ENCODE results near the gene ACVRL1. TPM values are rescaled to one million over a fixed set of nuclear protein-coding genes. Genes with fewer than 3 reads are reported as not detected.

The ACVRL1 gene
- total and polyA plus RNA-seq, 5 donors, result 18.7 to 38.8 (median 28.4) TPM

- no peak for DNase-seq
- Histone ChIP-seq H3K4me3 (ENCODE audit: low read length) (no peak overlapping the region), H3K27ac (ENCODE audit: low read length) (no peak overlapping the region), H3K27me3 (ENCODE audit: control insufficient read depth, insufficient read depth) (no peaks in the 10 kb centered on the region), H3K4me1 (ENCODE audit: control insufficient read depth, insufficient read depth, low read length) (peaks cover 12% of the 10 kb centered on the region), H3K9me3 (ENCODE audit: control insufficient read depth, low read length) (no peaks in the 10 kb centered on the region)
- 83% methylated on average over 13 of the region's 13 CpGs for WGBS
- intact Hi-C loops (cut with DNase I), result no loop called here
- ATAC-seq, result no peak
Observed at GRCh38 chr12:51970904-51971646, 63.8 kb downstream of the ACVRL1 start.

GRCh38 chr12:51971679-51972421 lies 64.5 kb downstream of the ACVRL1 start:
- no peaks in the 10 kb centered on the region for H3K27me3 ChIP-seq (ENCODE audit: control insufficient read depth, insufficient read depth)
- no peak for ATAC-seq
- no peak for DNase-seq
- H3K4me1 ChIP-seq (ENCODE audit: control insufficient read depth, insufficient read depth, low read length), result peaks cover 12% of the 10 kb centered on the region
- no peak overlapping the region for H3K27ac ChIP-seq (ENCODE audit: low read length)
- no peaks in the 10 kb centered on the region for H3K9me3 ChIP-seq (ENCODE audit: control insufficient read depth, low read length)
- WGBS, result 65% methylated on average over 4 of the region's 4 CpGs
- intact Hi-C loops (cut with DNase I), result no loop called here
- H3K4me3 ChIP-seq (ENCODE audit: low read length), result no peak overlapping the region

DNA sequence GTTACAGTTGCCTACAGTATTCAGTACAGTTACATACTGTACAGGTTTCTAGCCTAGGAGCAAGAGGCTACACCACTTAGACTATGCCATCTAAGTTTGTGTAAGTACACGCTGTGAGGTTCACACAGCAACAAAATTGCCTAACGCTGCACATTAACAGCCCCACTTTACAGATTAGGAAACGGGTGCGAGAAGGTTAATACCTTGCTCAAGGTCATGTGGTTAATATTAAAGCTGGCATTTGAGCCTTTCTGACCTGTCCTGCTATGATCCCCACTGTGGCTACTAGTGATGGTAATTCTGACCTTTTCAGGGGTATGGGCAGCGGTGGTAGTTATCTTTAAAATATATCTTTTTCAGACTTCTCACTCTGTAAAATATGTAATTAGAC lies 65.1 kb downstream of the ACVRL1 start:
- Histone ChIP-seq H3K27me3 (ENCODE audit: control insufficient read depth, insufficient read depth) (no peaks in the 10 kb centered on the region), H3K27ac (ENCODE audit: low read length) (peak overlapping the region; percentile 8), H3K4me1 (ENCODE audit: control insufficient read depth, insufficient read depth, low read length) (peaks cover 12% of the 10 kb centered on the region), H3K4me3 (ENCODE audit: low read length) (no peak overlapping the region), H3K9me3 (ENCODE audit: control insufficient read depth, low read length) (no peaks in the 10 kb centered on the region)
- DNase-seq (no peak), ATAC-seq (peak in 1 of 2 donors; percentile 3)
- WGBS, result 71% methylated on average over 5 of the region's 5 CpGs
- intact Hi-C loops (cut with DNase I), result no loop called here

DNA sequence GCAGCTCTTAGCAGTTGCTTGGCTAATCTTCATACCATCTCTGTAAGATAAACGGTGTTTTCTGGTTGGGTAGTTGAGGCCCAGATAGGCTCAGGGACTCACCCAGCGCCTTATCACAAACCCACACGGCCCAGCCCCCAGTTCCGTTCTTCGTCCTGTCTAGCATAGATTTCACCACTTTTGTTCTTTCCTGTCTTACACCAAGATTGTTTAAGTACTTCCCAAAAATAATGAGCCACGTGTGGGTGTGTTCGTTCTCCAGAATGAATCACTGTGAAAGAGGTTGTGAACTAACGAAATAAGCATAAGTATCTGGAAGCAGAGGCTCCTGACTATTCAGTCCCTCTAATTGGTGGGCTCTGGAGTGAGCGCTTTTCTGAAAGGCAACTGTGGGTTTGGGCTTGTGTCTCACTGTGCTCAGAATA lies 65.6 kb downstream of the ACVRL1 start:
- intact Hi-C loops (cut with DNase I), result no loop called here
- Histone ChIP-seq H3K27ac (ENCODE audit: low read length) (peak overlapping the region; percentile 59), H3K4me3 (ENCODE audit: low read length) (no peak overlapping the region), H3K4me1 (ENCODE audit: control insufficient read depth, insufficient read depth, low read length) (peaks cover 12% of the 10 kb centered on the region), H3K27me3 (ENCODE audit: control insufficient read depth, insufficient read depth) (no peaks in the 10 kb centered on the region), H3K9me3 (ENCODE audit: control insufficient read depth, low read length) (no peaks in the 10 kb centered on the region)
- DNase-seq (peak; percentile 49 to 79 (median 64)), ATAC-seq (peak; percentile 52 to 77)
- 25% methylated on average over 9 of the region's 9 CpGs for WGBS

Other genes starting within 250 kb of the ACVRL1 start
- gene FIGNL2, start 58.8 kb upstream of the ACVRL1 start, total RNA-seq, result under 1 TPM; 0.25 to 0.39 (median 0.28) TPM
- gene FIGNL2, start 58.8 kb upstream of the ACVRL1 start, polyA plus RNA-seq, result 0.18 TPM
- gene ANKRD33, start 19.4 kb upstream of the ACVRL1 start, total RNA-seq, result not detected
- not detected for gene ANKRD33, start 19.4 kb upstream of the ACVRL1 start, polyA plus RNA-seq
- 10 to 100 TPM; 14.6 to 19.4 (median 16.3) TPM for gene ACVR1B, start 44.2 kb downstream of the ACVRL1 start, total RNA-seq
- gene ACVR1B, start 44.2 kb downstream of the ACVRL1 start, polyA plus RNA-seq, result 15.2 TPM
- gene TAMALIN, start 99.4 kb downstream of the ACVRL1 start, total RNA-seq, result 10 to 100 TPM; 20.8 to 39.3 (median 30.0) TPM
- gene TAMALIN, start 99.4 kb downstream of the ACVRL1 start, polyA plus RNA-seq, result 30.3 TPM
- 100 to 1,000 TPM in 2 of 4 donors, 10 to 100 TPM in 2; 50.2 to 238 (median 85.2) TPM for gene NR4A1, start 143.9 kb downstream of the ACVRL1 start, total RNA-seq
- gene NR4A1, start 143.9 kb downstream of the ACVRL1 start, polyA plus RNA-seq, result 417 TPM
- gene ATG101, start 162.5 kb downstream of the ACVRL1 start, total RNA-seq, result 10 to 100 TPM; 24.8 to 30.2 (median 26.9) TPM
- 33.0 TPM for gene ATG101, start 162.5 kb downstream of the ACVRL1 start, polyA plus RNA-seq
- under 1 TPM in 3 of 4 donors, not detected in 1; 0.31 to 0.95 (median 0.44) TPM for gene SMIM41, start 172.2 kb downstream of the ACVRL1 start, total RNA-seq
- 0.61 TPM for gene SMIM41, start 172.2 kb downstream of the ACVRL1 start, polyA plus RNA-seq